Fibroblast of skin of abdomen (primary cell): ENCODE measurements around the gene SYNGR4. TPM values are rescaled to one million over a fixed set of nuclear protein-coding genes. Genes with fewer than 3 reads are reported as not detected.
A peak's percentile ranks its signal among the peaks of the same experiment; 100 is the strongest.
"Not testable (repeated sequence)": the region's sequence is repeated elsewhere in the genome, so short reads cannot be mapped to it uniquely, and the experiment has no call there.

Experiments used
- DNase-seq: peaks from one replicate; pipeline ENCODE4 v3.0.0-alpha.2; 2013
- polyA plus RNA-seq, 2 experiments: library from polyadenylated mRNA; unstranded; fragments of 120-200 nt; gene quantifications; one replicate each; pipeline ENCODE4 v1.2.1, GENCODE V29; 2013; ENCODE audit not compliant: insufficient read length in 2 of 2

The SYNGR4 gene, protein sequence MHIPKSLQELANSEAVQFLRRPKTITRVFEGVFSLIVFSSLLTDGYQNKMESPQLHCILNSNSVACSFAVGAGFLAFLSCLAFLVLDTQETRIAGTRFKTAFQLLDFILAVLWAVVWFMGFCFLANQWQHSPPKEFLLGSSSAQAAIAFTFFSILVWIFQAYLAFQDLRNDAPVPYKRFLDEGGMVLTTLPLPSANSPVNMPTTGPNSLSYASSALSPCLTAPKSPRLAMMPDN
- polyA plus RNA-seq (2013, experiment 1 of 2; ENCODE audit: insufficient read length), result not detected
- not detected for polyA plus RNA-seq (2013, experiment 2 of 2; ENCODE audit: insufficient read length)

DNA sequence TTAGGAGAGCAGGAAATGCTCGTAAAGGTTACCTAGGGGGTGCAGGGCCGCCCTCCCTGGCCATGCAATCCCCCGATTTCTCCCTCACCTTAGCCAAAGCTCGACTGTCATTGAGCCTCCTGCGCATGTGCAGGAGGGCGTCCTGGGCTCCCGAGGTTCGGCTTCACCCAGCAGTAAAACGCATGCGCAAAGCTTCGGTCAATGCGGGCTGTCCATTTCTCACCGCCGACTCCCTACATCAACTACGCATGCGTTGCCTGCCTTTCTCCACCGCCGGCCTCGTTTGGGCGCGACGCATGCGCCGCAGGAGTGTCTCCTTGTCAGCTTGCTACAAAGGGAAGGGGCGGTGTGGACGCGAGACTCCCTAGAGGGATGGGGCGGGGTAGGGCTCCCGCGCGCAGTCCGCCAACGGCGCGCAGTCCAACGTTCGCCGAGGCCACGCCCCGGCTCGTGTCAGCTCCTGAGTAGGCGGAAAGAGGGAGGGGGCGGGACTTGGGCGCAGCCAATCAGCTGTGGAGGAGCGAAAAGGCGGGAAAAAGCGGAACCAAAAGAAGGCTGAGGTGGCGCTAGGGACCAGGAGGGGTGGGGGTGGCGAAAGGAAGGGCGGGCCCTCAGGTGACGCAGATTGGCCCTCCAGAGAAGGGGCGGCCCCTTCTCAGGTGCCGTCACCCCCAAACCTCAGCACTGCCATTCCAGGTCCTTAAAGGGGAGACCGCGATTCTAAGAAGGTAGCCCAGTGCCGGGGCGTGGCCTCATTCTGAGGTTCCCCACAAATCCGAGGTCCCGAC lies at the start of gene SYNGR4, which contains the start of gene TMEM143:
SYNGR4 (plus strand) TSS at position 558 of the 788 bp plus-strand sequence. CDS start 1,476 bp downstream, outside the sequence.
TMEM143 (minus strand) TSS at position 131 of the 788 bp plus-strand sequence; CDS start at position 111, 20 bp downstream.
- DNase-seq, result peak; percentile 100

DNA sequence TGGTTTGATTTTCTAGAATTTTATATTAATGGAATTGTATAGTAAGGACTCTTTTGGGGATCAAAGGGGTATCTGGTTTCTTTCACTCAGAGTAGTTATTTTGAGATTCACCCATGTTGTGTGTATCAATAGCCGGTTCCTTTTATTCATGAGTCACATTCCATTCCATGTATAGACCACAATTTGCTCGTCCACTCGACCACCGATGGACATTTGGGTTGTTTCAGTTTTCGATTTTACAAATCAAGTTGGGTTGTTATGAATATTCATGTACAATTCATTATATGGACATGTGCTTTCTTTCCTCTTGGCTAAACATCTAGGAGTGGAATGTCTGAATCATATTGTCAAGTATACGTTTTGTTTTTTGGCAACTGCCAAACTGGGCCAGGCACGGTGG lies 48.5 kb upstream of the SYNGR4 start:
- DNase-seq, result no peak

DNA sequence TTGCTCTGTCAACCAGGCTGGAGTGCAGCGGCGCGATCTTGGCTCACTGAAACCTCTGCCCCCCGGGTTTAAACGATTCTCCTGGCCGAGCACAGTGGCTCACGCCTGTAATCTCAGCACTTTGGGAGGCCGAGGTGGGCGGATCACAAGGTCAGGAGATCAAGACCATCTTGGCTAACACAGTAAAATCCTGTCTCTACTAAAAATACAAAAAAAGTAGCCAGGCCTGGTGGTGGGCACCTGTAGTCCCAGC lies 46.5 kb upstream of the SYNGR4 start:
- DNase-seq, result not testable (repeated sequence)

DNA sequence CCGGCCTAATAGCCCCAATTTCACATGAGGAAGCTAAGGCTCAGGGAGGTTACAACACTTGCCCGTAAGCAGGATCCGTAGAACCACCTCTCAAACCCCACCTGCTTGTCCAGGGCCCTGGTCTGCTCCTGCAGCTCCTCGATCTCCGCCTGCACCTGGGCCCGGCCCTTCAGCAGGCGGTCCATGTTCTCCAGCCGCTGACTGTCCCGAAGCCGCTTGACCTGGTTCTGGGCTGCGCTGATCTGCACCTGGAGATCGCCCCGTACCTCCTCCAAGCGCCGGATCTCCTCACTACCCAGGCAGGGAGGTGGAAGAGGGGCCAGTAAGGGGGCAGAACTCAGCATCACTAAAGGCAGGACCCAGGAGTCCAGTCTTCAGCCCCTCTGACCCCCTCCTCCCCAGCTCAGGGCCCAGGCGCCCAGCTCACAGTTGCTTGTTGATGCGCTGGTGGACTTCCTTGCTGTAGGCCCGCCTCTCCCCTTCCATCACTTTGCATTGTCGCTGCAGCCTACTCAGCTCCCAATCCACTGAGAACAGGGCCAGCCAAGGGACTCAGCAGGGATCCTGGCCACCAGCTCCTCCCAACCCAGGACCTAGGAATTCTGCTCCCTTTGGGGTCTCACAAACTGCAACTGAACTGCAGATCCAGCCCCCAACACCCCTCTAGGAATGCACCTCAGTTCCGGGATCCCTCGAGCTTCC lies 45.7 kb upstream of the SYNGR4 start:
- no peak for DNase-seq

DNA sequence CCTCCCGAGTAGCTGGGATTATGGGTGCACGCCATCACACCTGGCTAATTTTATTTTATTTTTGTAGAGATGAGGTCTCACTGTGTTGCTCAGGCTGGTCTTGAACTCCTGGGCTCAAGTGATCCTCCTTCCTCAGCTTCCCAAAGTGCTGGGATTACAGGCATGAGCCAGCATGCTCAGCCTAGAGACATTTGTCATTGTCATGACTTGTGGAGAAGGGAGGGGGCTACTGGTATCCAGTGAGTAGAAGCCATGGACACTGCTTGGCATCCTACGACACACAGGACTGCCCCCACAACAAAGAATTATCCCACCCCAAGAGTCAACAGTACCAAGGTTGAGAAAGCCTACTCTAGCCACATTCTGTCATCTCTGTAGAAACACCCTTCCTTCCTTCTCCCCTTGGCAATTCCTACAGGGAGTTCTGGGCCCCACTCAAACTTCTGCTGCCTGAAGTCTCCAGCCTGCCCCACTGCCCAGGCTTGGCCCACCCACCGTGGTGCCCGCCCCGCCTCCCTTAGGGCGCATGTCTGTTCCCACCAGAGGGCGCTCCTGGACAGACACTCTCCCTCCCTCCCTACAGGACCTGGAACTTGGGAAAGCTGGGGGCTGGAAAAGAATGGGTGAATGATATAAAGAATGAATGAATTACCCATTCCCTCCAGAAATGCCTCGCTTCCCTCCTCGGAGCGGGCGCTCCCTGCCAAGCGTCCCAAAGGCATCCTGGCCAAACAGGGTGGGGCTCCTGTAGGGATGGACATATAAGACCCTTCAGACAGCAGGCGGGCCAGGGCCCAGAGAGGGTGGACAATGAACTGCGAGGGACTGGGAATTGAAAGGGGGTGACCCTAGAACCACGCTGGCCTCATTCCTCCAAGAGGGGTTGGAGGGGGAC lies 44.3 kb upstream of the SYNGR4 start:
- DNase-seq, result peak; percentile 75

DNA sequence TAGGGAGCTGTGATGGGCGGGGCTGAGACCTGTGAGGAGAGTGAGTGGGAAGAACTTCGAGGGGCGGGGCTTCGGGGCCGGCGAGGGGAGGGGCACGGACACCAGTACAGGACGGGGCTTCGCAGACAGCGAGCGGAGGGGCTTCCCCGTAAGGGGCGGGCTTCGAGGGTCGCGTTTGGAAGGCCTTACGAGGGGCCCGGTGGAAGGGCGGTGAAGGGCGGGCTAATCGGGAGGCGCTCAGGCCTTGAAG lies 42.9 kb upstream of the SYNGR4 start:
- DNase-seq, result peak; percentile 90

DNA sequence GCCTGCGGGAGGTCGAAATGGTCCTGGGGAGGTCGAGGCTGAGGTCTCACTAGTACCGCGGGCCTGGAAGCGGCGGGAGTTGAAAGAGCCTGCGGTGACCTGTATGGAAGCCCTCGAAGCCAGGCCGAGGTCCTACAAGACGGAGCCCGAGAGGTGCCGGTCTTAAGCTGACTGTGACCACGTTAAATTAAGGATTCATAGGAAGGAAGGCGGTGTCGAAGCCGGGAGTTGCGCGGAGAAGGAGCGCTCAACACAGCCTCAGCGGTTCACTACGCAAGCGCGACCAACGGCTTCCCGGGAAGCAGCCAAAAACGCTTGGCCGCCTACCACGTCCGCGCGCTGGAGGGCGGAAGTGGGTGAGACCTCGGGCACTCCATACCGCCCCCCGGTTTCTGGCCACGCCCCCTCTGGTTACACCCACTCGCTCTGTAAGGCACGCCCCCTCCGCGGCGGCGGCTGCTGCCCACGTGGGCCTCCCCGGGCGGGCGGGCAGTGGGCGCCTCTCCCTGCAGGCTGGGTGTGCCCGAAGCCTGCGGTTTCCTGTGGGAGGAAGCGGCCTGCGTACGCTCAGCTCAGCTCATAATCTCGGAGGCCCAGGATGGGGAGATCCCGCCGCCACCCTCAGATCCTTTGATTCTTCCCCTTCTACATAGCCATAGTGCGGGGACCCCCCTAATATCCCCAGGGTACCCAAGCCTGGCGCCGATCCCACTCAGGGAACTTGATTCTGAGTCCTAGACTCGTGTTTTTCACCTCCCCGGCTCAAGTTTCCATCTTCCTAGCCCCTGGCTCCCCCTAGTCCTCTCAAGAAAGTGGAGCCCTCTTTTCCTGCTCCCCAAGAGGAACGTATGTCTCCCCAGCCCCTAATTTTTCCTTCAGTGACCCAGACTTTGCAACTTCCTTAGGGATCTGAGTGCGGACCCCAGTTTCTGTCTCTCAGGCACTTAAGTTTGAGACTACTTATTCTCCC lies 42.3 kb upstream of the SYNGR4 start:
- DNase-seq, result peak; percentile 99

DNA sequence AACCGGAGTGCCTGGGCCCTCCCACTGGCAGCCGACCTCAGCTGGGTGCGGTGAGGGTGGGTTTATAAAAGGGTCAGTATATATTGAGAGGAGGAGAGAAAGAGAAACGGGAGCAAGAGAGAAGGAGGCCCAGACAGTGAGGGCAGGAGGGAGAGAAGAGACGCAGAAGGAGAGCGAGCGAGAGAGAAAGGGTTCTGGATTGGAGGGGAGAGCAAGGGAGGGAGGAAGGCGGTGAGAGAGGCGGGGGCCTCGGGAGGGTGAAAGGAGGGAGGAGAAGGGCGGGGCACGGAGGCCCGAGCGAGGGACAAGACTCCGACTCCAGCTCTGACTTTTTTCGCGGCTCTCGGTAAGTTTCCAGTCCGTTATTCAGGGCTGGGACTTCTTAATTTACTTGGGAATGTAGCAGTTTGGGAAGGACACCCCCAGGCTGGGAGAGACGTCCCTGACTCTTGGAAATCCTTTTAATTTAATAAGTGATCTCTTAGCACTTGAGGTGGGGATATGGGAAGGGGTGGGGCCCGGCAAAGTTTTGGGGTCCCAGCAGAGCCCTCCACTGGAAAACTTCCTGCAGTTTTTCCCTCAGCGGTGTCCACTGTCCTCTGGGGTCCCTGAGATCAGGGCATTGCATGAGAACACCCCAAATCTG lies 38.8 kb upstream of the SYNGR4 start, which contains the start of gene EMP3:
EMP3 (plus strand) TSS at position 288 of the 646 bp plus-strand sequence. CDS start 1,293 bp downstream, outside the sequence.
- DNase-seq, result peak; percentile 95

DNA sequence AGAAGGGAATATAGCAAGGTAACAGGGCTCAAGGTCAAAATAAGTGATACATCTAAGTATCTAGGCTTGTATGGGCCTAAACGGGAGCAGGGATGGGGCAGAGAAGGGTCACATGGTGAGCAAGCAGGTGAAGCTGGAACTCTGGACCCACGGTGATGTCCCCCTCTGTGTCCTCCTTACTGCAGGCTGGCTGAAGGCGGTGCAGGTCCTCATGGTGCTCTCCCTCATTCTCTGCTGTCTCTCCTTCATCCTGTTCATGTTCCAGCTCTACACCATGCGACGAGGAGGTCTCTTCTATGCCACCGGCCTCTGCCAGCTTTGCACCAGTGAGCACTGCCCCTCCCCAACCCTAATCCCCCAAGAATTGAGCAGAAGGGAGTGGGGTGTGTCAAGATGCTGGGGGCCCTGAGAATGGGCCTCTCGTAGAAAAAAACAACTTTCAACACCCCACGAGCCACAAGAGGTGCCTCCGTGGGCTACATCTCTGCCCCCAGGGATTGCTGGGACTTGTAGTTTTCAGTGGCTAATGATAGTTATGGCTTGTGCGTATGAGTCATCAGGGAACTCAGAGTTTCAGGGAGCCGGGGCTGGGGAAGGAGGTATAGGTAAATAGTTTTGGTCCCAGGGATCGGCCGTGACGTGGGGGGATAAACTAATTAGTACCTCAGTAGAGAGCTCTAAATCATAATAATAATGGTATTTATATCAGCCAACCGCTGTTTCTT lies 34.8 kb upstream of the SYNGR4 start:
- DNase-seq, result peak; percentile 58

DNA sequence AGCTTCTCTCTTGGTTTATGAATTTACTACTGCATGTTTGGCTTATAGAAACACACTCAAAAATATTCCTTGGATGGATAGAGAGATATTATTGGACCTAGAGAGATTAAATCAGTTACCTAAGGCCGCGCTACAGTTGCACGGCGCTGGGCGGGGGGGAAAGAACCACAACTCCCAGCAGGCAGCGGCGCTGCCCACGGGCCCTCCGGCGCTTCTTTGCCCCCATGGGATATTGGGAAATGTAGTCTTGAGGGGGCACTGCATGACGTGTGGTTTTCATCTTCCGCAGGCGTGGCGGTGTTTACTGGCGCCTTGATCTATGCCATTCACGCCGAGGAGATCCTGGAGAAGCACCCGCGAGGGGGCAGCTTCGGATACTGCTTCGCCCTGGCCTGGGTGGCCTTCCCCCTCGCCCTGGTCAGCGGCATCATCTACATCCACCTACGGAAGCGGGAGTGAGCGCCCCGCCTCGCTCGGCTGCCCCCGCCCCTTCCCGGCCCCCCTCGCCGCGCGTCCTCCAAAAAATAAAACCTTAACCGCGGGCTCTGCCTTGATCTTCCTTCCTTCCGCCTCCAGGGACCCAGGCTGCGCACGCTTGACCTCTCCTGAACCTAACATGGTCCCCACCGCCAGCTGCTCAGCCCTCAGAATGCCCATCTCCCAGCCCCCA lies 34.0 kb upstream of the SYNGR4 start:
- DNase-seq, result peak; percentile 33

DNA sequence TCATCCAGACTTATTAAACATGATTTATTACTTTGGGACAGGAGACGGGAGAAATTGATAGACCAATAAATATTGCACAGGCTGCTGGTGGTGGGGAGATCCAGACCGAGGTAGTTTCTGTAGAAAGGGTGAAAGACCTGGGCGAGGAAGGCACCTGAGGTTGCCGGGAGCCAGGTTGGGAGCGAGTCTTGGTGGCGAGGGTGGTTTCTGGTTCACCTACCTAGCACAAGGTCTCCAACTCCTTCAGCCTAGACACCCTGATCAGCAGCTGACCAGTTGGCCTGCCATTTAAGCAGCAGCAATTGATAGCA lies 31.9 kb upstream of the SYNGR4 start:
- DNase-seq, result no peak

DNA sequence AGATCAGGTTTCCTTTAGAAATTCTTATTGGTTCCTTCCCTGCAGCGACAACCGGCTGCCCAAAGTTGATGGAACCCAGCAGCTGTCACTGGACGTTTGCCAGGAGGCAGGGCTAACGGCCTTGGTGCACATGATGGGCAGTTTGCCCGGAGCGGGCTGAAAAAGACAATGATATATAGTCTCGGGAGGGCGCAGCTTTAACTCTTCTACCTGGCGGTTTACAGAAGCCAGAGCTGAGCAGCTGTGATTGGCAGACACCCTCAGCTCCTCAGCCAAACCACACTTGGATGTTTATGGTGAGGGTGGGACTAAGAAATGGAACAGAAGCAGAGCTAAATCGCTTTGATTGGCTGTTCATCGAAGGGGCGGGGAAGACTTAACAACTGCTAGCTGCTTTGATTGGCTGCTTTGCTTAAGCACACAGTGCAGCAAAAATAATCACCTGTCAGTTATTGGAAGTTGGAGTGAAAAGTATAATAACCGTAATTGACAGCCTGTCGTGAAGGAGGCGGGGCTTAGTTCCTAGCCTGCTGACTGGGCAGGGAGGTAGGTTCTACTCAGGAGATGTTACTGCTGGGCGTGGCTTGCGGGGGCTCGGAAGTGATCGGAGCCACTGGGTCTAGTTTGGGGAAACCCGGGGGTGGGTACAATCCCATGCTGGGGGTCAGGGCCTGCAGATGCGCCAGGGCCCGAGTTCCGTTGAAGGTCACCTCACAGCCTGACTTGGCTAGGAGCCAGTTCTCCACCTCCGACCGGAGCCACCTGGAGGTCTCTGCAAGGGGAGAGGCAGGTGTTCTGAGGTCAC lies 31.3 kb upstream of the SYNGR4 start:
- DNase-seq, result peak; percentile 97

DNA sequence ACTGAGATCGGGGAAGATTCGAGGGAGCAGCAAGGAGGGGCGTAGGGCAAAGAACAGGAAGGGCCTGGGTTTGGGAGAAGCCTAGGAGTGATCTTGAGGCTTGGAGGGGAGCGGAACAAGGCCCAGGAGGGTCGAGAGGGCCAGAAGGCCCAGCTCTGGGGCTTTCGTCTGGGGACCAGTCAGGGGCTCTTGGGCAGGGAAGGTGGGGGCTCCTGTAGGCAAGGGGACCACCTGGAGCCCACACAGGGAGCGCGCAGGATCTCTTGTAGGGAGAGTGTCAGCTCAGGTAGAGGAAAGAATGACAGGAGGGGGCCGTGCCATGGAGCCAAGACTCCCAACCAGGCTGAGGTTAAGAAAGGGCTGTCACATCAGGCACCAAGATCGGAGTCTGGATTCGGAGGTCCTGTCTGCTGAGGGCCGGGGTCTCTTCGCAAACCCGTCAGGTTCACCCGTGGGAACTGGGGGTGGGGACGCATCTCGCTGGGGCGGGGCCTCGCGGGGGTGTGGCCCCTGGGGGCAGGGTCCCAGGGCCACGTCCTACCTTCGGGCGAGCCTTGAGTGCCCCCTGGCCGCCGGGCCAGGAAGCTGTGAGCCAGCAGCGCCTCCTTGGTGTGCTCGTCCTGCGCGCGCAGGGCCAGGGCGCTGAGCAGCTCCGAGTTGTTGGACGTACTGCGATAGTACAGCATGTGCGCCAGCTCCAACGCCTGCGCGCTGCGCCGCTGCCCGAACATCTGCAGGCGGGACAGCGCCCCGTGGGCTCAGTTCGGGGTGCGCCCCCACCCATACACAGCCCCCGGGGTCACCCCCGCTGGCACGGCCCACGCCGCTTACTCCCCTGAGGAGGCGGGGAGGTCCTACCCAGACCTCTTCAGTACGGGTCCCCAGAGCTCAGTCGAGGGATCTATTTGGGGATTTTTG lies 30.4 kb upstream of the SYNGR4 start:
- DNase-seq, result peak; percentile 92

DNA sequence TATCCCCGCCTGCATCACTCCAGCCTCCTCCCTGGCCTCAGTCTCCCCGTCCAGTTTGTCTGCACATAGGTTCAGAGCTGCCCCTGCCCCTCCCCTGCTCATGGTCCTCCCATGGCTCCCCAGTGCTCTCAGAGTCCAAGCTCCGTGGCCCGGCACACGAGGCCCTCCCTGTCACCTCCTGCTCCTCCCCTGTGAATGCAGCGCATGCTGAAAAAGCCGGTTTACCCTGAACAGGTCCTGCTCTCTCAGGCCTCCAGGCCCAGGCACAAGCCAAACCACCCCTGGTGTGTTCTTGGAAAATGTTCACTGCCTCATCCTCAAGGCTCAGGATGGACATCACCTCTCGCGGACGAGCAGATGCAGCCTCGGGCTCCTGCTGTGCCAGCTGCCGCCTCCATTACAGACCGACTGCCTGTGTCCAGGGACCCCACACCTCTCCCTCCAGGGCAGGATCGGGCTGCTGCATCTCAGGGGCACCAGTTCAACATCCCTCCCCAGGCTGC lies 25.9 kb upstream of the SYNGR4 start:
- DNase-seq, result no peak

DNA sequence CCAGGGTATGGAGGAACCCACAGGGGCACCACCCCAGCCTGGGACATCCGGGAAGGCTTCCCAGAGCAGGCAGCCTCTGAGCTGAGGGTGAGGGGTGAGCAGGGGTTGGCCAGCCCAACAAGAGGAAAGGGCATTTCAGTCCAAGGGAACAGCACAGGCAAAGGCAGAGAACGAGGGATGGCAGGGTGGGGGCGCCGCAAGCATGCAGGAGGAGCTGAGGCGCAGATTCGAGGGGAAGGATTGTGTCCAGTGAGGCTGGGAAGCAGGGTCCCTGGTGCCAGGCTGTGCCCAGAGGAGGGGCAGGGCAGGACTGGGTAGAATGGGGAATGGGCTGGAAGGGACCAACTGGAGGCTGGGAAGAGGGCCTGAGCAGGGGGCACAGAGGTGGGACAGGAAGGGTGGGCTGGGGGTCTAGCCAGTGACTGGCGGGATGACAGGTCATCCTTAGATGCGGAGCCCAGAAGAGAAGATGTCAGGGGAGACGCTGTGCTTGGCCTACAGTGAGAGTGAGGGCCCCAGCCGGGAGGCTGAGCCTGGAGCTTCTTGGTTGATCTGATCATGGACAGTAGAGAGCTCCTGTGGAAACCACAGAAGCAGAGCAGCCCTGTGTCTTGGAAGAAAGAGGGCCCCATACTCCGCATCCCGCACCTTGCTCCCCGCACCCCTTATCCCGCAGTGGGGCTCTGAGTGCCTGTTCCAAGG lies 25.2 kb upstream of the SYNGR4 start:
- no peak for DNase-seq

DNA sequence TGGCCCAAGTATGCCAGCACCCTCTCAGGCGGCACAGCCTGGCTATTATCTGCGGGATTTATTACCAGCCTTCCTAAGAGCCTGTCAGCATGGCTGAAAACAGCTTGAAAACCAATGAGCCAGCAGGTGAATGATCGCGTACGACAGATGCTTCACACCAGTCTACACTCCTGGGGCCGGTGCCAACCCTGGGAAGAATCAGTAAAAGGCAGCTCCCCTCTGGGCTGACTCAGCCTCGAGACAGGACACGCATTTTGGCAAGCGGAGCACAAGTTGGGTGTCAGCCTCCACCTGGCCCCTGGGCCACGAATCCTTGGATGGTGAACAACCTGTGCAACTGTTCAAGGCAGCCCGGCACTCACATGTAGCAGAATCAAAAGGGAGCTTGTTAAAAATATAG lies 23.2 kb upstream of the SYNGR4 start:
- no peak for DNase-seq
